ENCODE results near the gene GPR85. TPM values are rescaled to one million over a fixed set of nuclear protein-coding genes. Genes with fewer than 3 reads are reported as not detected.

GPR85 gene
- total RNA-seq, 1 experiment from 2014 or later, result not detected

- Mint-ChIP-seq H3K9me3 (no peaks in the 10 kb centered on the region), H3K36me3 (ENCODE audit: insufficient read depth in 1 of 3, low read depth in 3 of 3) (no peaks in the 10 kb centered on the region), H3K4me1 (no peaks in the 10 kb centered on the region), H3K27me3 (ENCODE audit: low read depth) (peaks cover 7% of the 10 kb centered on the region; the same call in 1 of the 2 replicates), H3K27ac (no peak overlapping the region), H3K4me3 (no peak overlapping the region)
- Histone ChIP-seq H3K23me2 (ENCODE audit: insufficient read length, low read depth, low read length, poor library complexity, severe bottlenecking) (no peaks in the 10 kb centered on the region), H3K9ac (ENCODE audit: extremely low read depth, insufficient read length, low read length) (no peak overlapping the region), H2AK5ac (ENCODE audit: insufficient read length, low read length) (no peak overlapping the region), H3K9me3 (ENCODE audit: control insufficient read depth, low read depth, low read length) (no peaks in the 10 kb centered on the region), H3K14ac (ENCODE audit: insufficient read depth, low read length) (no peak overlapping the region), H3K23ac (ENCODE audit: insufficient read length, low read depth, low read length) (no peak overlapping the region), H2BK15ac (ENCODE audit: low read depth, low read length) (no peak overlapping the region), H2BK12ac (ENCODE audit: insufficient read length, low read depth, low read length) (no peak overlapping the region), H3K79me2 (ENCODE audit: insufficient read depth, low read length) (no peaks in the 10 kb centered on the region), H3K27ac (ENCODE audit: insufficient read length, low read depth, low read length) (no peak overlapping the region), H3K27me3 (ENCODE audit: insufficient read depth, low read length) (no peaks in the 10 kb centered on the region), H3K18ac (ENCODE audit: insufficient read length, low read depth, low read length) (no peak overlapping the region), H2BK120ac (ENCODE audit: low read depth, low read length, poor library complexity, severe bottlenecking) (no peak overlapping the region), H3T11ph (ENCODE audit: low read length) (no peak overlapping the region), H3K56ac (ENCODE audit: insufficient read length, low read depth, low read length) (no peak overlapping the region), H4K91ac (ENCODE audit: insufficient read length, low read depth, low read length) (no peak overlapping the region), H2AFZ (ENCODE audit: low read length) (no peak overlapping the region), H4K5ac (ENCODE audit: insufficient read length, low read depth, low read length) (no peak overlapping the region), H3K4me2 (ENCODE audit: insufficient read depth, insufficient read length, low read length) (no peak overlapping the region), H3K4ac (ENCODE audit: low read depth, low read length) (no peak overlapping the region), H4K20me1 (ENCODE audit: control insufficient read depth, insufficient read depth, insufficient read length) (no peaks in the 10 kb centered on the region), H4K8ac (replicated peaks; ENCODE audit: insufficient read length, low read depth, low read length) (no peak overlapping the region), H2BK20ac (ENCODE audit: low read depth, low read length, poor library complexity, severe bottlenecking) (no peak overlapping the region), H3K4me1 (ENCODE audit: insufficient read depth, low read length) (no peaks in the 10 kb centered on the region), H3K79me1 (ENCODE audit: insufficient read depth, low read depth, low read length, poor library complexity, severe bottlenecking) (no peaks in the 10 kb centered on the region), H2BK5ac (ENCODE audit: insufficient read length, low read length) (no peak overlapping the region)
- TF ChIP-seq CTCF (conservative IDR thresholded peaks at IDR 0.05), result no peak
- WGBS (ENCODE audit: extremely low coverage, insufficient read length, low lambda C conversion rate), result no CpG with 5 or more reads among the region's 2 CpGs
- no peak for DNase-seq
Measured at GRCh38 chr7:113125728-113126127, 39.1 kb upstream of the GPR85 start.
